ENCODE data around the gene VPS13D.

The VPS13D gene

DNA sequence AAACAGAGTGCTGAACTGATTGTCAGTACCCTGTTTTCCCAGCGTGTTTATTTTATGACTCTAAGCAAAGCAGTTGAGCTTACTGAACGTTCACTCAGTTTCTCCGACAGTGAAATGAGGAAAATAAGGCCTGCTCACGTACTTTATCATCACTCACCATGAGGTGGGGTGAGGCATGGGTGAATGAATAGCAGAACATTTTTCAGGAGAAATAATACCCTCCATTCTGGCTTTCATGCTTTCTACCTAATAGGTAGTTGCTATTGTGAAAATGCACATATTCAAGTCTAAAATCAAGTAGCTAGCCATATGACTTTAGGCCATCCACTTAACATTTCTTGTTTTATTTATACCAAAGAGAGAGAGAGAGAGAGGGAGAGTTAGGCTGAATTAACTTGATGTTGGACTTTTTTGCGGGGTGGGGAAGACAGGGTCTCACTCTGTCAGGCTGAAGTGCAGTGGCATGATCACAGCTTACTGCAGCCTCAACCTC lies 178.2 kb downstream of the VPS13D start:
- no peak for DNase-seq

DNA sequence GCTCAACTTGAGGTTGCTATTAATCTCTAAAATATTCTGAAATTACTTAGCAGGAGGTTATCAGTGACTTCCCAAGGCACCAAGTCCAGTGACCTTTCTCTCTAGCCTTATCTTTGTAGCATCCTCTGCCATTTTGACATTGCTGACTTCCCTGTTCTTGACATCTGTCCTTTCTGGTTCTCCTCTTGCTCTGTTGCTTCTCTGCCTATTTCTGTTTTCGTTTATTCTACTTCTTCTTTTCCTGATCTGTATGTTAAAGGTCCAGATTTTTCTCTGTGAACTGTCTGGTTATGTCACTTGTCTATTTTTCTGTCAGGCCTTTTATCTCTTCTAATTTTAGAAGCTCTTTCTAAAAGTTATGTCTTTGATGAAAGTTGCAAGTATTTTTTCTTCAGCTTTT lies 178.8 kb downstream of the VPS13D start:
- no peak for DNase-seq

DNA sequence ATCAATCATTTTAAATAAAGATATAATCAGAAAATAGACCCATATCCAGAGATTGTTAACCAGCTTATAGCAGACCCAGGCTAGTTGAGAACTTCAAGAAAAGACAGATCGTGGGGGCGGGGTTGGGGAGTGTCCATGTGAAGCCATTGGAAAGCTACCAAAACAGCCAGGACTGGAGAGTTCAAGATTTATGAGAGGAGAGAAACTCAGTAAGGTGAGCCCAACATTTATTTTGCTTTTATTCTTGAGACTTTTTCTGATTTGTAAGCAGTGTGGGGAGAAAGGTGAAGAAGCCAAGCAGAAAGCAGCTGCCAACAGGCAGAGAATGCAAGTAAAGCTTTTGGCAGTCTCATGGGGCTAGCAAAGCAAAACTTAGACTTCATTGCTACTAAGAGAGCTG lies 179.9 kb downstream of the VPS13D start:
- no peak for DNase-seq

DNA sequence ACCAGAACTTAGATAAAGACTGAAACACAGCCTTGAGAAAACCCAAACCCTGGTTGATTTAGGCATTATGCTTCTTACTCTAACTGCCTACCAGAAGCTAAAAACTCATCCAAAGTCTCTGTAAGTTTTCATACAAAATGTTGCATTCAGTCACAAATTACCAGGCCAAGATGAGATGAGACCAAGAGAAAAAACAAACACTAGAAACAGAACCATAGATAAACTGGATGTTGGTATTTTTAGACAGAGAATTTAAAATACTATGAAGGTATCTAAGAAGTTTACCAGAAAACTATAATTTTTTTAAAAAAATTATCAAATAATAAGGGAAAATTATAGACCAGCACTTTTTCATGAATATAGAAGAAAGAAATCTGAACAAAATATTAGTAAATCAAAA lies 180.5 kb downstream of the VPS13D start:
- DNase-seq, result no peak

DNA sequence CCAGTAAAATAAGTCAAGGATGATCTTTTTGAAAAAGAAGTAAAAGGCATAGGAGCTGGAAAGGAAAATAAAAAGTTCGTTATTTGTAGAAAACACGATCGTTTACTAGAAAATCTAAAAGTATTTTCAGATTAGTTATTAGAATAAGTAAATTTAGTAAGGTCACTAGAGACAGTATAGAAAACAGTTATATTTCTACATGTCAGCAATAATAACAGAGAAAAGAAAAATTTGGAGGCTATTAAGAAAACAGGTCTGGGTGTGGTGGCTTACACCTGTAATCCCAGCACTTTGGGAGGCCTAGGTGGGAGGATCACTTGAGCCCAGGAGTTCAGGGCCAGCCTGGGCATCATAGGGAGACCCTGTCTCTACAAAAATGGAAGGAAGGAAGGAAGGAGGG lies 181.3 kb downstream of the VPS13D start:
- DNase-seq, result no peak

GRCh38 chr1:12411747-12412146 lies 181.9 kb downstream of the VPS13D start:
- no peak for DNase-seq

DNA sequence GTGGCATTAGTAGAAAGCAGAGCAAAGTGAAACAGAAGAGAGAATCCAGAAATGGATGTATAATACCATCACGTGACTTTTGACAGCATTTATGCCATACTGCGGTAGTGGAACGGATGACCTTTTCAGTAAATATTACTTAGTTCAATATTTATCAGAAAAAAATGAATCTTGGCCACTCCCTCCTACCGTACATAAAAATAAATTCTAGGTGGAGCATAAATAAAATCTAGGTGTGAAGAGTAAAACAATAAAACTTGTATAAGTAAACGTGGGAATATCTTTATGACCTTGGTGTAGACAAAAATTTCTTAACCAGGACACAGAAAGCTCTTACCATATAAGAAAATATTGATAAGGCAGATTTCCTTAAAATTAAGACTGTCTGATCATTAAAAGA lies 182.6 kb downstream of the VPS13D start:
- no peak for DNase-seq

DNA sequence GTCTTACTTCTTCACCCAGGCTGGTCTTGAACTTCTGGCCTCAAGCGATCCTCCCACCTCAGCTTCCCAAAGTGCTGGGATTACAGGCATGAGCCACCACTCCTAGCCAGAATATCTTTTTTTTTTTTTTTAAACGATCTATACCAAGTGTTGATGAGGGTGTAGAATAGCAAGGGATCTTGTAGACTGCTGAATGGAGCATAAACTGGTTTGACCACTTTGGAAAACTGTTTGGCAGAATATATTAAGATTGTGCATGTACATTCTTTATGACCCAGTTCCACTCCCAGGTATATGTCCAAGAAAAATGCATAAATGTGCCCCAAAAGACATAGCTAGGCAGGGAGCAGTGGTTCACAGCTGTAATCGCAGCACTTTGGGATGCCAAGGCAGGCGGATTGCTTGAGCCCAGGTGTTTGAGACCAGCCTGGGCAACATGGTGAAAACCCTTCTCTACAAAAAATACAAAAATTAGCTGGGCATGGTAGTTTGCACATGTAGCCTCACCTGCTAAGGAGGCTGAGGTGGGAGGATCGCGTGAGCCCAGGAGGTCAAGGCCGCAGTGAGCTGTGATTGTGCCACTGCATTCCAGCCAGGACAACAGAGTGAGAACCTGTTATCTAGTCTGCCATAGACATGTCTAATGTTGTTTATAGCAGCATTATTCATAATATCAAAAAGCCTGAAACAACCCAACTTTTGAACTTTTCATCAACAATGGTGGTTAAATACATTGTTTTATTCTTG lies 184.0 kb downstream of the VPS13D start:
- DNase-seq, result no peak

DNA sequence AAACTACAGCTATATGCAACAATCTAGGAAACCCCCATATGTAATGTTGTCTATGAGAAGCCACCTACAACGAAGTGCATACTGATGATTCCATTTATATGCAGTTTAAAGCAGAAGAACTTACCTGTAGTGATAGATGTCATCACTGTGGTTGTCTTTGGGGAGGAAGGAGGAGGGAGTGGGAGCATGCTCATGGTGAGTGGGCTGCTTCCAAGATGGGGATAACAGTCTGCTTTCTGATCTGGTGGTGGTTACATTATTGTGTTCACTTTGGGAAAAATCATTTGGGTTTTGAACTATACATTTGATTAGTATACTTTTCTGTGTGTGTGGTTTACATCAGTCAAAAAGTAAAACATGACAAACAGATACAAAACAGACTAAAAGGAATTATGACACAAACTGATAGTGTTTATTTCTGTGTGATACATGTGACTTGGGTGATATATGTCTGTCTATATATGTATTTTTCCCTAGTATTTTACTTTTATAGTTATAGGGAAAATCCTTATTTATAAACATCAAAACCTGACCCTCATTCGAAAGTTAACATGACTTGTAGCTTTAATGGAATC lies 184.7 kb downstream of the VPS13D start:
- no peak for DNase-seq

GRCh38 chr1:12415038-12415466 lies 185.2 kb downstream of the VPS13D start:
- DNase-seq, result no peak

DNA sequence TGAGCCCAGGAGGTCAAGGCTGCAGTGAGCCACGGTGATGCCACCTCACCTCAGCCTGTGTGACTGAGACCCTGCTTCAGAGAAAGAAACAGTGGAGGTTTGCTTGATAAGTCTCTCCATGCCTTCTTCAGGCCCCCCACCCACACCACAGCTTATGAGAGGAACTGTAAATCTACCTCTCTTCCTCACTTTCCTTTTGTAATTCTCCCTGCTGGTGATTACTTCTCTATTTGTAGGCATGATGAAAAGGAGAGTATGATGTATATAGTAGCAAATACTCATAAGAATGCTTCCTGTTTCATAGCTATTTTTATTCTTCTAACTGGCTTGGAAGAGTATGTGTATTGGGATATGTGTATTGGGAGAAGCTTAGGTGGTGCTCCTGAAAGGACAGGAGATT lies 186.3 kb downstream of the VPS13D start:
- no peak for DNase-seq

DNA sequence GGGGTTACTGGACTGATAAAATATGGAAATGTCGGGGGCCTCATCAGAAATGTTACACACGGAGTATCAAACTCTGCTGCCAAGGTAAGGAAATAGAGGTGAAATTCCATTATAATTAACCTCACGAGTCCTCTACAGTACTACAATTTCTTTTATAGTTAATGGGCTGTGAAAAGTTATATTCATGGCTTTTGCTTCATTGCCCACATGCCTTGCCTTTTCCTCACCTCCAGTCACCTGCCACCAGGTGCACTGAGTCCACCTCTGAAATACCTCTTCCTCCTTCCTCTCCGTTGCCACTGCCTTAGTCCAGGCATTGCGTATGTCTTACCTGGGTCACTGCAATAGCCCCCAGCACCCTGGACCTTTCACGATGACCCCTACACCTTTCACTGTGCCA lies 186.9 kb downstream of the VPS13D start:
- no peak for DNase-seq

DNA sequence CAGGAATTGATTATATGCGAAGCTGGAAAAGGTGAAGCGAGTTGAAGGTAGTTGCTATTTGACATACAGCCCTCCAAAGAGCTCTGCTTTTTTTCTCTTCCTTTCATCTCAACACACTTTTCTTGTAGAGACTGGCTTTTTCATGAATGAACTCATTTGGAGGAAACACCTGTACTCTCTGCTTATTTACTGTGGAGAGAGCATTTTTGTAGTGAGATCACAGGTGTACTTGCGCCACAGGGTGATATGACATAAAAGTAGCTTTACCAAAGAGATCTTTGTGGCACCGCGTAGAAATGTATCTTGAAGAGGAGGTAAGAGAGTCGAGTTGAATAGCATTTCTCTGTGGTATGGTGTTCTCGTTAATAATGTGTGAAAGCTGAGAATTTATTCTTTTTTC lies 187.6 kb downstream of the VPS13D start:
- DNase-seq, result no peak

DNA sequence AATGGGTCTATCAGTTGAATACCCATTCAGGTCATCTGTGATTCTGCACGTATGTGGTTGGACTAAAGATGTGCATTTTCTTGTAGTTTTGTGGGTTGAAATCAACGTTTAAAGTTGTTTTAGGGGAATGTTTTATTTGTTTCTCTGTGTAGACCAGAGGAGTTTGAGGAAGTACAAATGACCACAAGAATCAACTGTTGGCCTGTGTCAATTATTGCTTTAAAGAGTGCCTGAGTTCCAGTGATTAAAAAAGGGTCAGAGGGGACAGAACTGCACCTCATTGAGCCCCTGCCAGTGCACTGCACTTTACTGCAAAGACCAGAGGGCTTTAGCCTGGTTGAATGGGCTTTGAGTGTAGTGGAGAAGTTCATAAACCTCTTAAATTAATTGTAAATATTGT lies 190.3 kb downstream of the VPS13D start:
- DNase-seq, result no peak

DNA sequence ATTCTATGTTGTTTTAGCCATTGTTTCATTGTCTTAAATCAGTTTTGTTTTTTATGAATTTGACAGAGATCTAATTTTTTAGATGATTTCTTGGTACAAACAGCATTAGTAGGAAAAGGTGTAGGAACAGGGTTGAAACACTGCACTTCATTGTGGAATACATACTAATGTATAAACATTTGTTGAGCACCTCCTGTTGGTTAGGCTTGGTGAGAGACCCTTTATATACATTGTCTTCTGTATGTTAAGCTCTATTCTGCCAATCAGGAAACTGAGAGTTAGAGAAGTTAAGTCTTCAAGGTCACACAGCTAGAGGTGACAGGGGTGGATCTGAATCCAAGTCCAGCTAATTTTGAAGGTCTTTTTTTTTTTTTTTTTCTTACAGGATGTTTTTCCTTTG lies 192.7 kb downstream of the VPS13D start:
- no peak for DNase-seq

GRCh38 chr1:12424087-12424529 lies 194.3 kb downstream of the VPS13D start:
- DNase-seq, result no peak

DNA sequence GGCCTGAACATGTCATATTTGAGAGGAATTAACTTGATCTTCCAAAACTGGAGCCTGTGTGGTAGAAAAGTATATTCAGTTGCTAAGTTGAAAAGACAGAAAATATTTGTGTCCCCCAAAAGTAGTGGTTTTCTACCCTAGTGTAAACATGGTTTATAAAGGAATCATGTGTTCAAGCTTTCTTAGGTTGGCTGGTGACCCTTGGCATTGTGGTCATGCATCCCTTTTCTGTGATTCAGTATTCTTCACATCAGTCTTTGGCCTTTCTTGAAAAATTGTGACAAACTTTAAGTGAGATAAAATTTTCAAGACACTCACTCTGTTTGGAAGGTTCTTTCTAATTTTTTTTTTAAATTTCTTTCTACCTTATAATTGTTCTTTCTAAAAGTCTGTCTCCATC lies 195.0 kb downstream of the VPS13D start:
- no peak for DNase-seq

DNA sequence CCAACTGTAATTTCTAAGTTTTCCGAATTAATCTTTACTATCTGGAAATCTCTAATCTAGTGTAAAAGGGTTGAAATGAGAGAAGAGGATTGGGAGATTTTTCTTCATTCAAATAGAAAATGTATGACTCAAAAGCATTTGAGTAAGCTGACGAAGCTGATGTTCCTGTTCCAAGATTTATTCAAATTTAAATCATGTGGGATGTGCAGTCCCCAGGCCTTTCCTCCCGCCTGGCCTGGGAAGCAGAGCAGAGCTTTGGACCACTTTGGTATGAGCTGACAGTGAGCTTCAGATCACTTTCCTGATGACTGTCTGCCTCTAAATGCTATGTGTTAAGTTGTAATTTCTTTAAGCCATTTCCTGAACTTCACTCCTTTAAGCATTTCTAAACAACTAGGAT lies 196.2 kb downstream of the VPS13D start:
- DNase-seq, result no peak

GRCh38 chr1:12428334-12428733 lies 198.5 kb downstream of the VPS13D start:
- no peak for DNase-seq

GRCh38 chr1:12430525-12430924 lies 200.7 kb downstream of the VPS13D start:
- no peak for DNase-seq

DNA sequence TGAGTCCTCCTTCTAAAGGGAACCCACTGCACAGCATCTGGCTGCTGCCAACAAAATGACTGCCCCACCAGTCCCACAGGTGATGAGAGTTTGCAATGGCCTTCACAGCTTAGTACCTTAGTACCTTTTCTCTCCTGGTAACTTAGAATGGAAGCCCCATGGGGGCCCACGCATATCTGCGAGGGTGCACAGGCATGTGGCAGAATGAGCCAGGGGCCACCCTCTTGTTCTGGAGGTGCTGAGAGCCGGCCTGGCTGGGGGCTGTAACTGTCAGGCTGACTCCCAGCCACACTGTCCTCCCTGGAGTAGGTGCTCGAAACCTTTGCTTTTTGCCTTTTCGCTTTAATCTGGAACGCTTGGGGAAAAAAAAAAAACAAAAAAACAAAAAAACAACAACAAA lies 203.1 kb downstream of the VPS13D start:
- DNase-seq, result no peak

- no peak for DNase-seq
Measured at GRCh38 chr1:12433323-12434053, 203.7 kb downstream of the VPS13D start.

- DNase-seq, result no peak
Measured at GRCh38 chr1:12434174-12434573, 204.3 kb downstream of the VPS13D start.

DNA sequence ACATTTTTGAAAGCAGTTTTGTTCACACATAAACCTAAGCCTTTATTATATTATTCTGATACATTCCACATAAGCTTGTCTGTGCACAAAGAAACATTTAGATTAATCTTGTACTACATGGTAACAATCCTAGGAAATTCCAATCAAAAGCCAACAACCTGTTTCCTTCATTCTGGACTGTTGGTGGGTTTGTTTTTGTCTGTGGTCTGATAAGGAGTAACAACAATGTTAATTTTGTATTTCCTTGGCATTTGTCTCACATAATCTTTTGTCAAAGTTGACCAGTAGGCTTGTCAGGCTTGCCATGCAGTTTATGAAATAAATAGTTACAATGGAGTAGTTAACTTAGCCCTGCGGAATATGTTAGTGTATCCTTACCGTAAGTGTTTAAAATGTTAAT lies 204.9 kb downstream of the VPS13D start:
- no peak for DNase-seq
